ENCODE results near the gene RASL12.
"Not testable (repeated sequence)": the region's sequence is repeated elsewhere in the genome, so short reads cannot be mapped to it uniquely, and the experiment has no call there.

DNA sequence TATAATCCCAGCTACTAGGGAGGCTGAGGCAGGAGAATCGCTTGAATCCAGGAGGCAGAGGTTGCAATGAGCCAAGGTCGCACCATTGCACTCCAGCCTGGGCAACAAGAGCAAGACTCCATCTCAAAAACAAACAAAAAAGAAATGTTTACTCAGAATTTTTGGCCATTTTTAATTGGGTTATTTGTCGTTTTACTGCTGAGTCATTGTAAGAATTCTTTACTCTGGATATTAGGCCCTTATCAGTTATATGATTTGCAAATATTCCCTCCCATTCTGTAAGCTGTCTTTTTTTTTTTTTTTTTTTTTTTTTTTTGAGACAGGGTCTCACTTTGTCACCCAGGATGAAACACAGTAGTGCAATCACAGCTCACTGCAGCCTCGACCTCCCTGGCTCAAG is 56.6 kb downstream of the RASL12 start:
- TF ChIP-seq, protein P1, sequence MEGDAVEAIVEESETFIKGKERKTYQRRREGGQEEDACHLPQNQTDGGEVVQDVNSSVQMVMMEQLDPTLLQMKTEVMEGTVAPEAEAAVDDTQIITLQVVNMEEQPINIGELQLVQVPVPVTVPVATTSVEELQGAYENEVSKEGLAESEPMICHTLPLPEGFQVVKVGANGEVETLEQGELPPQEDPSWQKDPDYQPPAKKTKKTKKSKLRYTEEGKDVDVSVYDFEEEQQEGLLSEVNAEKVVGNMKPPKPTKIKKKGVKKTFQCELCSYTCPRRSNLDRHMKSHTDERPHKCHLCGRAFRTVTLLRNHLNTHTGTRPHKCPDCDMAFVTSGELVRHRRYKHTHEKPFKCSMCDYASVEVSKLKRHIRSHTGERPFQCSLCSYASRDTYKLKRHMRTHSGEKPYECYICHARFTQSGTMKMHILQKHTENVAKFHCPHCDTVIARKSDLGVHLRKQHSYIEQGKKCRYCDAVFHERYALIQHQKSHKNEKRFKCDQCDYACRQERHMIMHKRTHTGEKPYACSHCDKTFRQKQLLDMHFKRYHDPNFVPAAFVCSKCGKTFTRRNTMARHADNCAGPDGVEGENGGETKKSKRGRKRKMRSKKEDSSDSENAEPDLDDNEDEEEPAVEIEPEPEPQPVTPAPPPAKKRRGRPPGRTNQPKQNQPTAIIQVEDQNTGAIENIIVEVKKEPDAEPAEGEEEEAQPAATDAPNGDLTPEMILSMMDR (IDR thresholded peaks at IDR 0.05): not testable (repeated sequence)
- not testable (repeated sequence) for TF ChIP-seq POLR2A (IDR thresholded peaks at IDR 0.05)

Measured in esophagus squamous epithelium (tissue), 4 donors.